ENCODE data around the gene FDPS. TPM values are rescaled to one million over a fixed set of nuclear protein-coding genes. Genes with fewer than 3 reads are reported as not detected.

FDPS gene
- total and polyA plus RNA-seq, 11 donors, result 63.7 to 120 (median 77.6) TPM

- Histone ChIP-seq H3K27ac (no peak overlapping the region), H3K27me3 (peaks cover 6 to 41% (median 29%) of the 10 kb centered on the region in 9 donors), H3K9me3 (no peaks in the 10 kb centered on the region), H3K4me1 (peaks cover 0 to 10% (median 4%) of the 10 kb centered on the region in 12 donors), H3K4me3 (no peak overlapping the region), H3K36me3 (no peaks in the 10 kb centered on the region)
- WGBS, 4 donors, result 85 to 89% (median 86%) methylated on average over 17 of the region's 17 CpGs
- no peak for DNase-seq
- intact Hi-C loops (cut with DNase I), result no loop called here
- no peak for TF ChIP-seq POLR2A (IDR thresholded peaks at IDR 0.05)
- TF ChIP-seq, protein P1, sequence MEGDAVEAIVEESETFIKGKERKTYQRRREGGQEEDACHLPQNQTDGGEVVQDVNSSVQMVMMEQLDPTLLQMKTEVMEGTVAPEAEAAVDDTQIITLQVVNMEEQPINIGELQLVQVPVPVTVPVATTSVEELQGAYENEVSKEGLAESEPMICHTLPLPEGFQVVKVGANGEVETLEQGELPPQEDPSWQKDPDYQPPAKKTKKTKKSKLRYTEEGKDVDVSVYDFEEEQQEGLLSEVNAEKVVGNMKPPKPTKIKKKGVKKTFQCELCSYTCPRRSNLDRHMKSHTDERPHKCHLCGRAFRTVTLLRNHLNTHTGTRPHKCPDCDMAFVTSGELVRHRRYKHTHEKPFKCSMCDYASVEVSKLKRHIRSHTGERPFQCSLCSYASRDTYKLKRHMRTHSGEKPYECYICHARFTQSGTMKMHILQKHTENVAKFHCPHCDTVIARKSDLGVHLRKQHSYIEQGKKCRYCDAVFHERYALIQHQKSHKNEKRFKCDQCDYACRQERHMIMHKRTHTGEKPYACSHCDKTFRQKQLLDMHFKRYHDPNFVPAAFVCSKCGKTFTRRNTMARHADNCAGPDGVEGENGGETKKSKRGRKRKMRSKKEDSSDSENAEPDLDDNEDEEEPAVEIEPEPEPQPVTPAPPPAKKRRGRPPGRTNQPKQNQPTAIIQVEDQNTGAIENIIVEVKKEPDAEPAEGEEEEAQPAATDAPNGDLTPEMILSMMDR (IDR thresholded peaks at IDR 0.05), result no peak
- ATAC-seq, result no peak
Observed at GRCh38 chr1:155293086-155293749, 15.4 kb upstream of the FDPS start.

- DNase-seq (no peak), ATAC-seq (peak in 2 of 4 donors; percentile 9 to 18)
- peaks cover 0 to 10% (median 4%) of the 10 kb centered on the region in 12 donors for H3K4me1 ChIP-seq
- WGBS, 4 donors, result 28 to 36% (median 32%) methylated on average over 27 to 46 of the region's 46 CpGs
- intact Hi-C loops (cut with DNase I), result no loop called here
- H3K36me3 ChIP-seq, result no peaks in the 10 kb centered on the region
- no peaks in the 10 kb centered on the region for H3K9me3 ChIP-seq
- H3K27ac ChIP-seq, result no peak overlapping the region
- TF ChIP-seq, protein P1 (IDR thresholded peaks at IDR 0.05), result no peak
- peaks cover 6 to 41% (median 29%) of the 10 kb centered on the region in 9 donors for H3K27me3 ChIP-seq
- peak overlapping the region in 5 of 12 donors; percentile 8 to 30 (median 14) for H3K4me3 ChIP-seq
Observed at GRCh38 chr1:155294520-155295182, 14.0 kb upstream of the FDPS start.

DNA sequence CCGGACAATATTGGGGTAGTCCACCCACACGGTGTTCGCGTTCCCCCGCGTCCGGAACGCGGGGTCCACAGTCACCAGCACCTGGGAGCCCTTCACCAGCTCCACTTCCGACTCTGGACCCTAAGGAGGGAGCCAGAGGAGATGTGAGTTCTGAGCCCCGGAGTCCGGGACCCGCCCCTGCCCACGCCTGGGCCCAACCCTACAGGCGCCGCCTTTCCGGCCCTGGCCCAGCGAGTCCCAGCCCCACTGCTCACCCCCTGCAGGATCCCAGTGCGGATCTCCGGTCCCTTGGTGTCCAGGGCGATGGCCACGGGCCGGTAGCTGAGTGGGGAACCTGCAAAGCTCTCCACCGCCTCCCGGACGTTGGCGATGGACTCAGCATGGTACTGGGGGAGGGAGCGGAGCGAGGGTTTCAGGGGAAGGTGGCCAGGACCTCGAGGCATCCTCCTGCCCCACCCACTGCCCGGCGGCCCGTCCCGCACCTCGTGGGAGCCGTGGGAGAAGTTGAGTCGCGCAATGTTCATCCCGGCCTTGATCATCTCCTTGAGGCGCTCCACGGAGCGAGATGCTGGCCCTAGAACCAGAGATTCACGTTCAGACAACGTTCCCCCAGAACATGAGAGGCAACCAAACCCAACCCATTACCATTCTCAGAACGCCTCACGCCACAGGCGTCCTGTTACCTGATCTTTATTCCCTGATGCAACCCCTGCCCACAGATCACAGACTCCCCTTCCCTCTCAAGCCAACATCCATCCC, 13.3 kb upstream of the FDPS start:
- peak in 3 of 4 donors; percentile 38 to 53 (median 48) for ATAC-seq
- TF ChIP-seq, protein P1 (IDR thresholded peaks at IDR 0.05), result no peak
- TF ChIP-seq POLR2A (IDR thresholded peaks at IDR 0.05), result no peak
- Histone ChIP-seq H3K9me3 (no peaks in the 10 kb centered on the region), H3K27ac (no peak overlapping the region), H3K27me3 (peaks cover 6 to 41% (median 29%) of the 10 kb centered on the region in 9 donors), H3K4me1 (peaks cover 0 to 10% (median 4%) of the 10 kb centered on the region in 12 donors), H3K36me3 (no peaks in the 10 kb centered on the region), H3K4me3 (peak overlapping the region in 9 of 12 donors; percentile 6 to 30 (median 14))
- no peak for DNase-seq
- intact Hi-C loops (cut with DNase I), result no loop called here
- 12 to 25% (median 13%) methylated on average over 13 to 47 of the region's 47 CpGs for WGBS, 4 donors

GRCh38 chr1:155295942-155296267, 12.8 kb upstream of the FDPS start:
- TF ChIP-seq, protein P1 (IDR thresholded peaks at IDR 0.05), result no peak
- TF ChIP-seq POLR2A (IDR thresholded peaks at IDR 0.05), result no peak
- ATAC-seq (no peak), DNase-seq (no peak)
- intact Hi-C loops (cut with DNase I), result no loop called here
- H3K4me3 ChIP-seq, result no peak overlapping the region
- no peaks in the 10 kb centered on the region for H3K9me3 ChIP-seq
- 86 to 90% (median 88%) methylated on average over 7 of the region's 7 CpGs for WGBS, 4 donors
- peaks cover 0 to 10% (median 4%) of the 10 kb centered on the region in 12 donors for H3K4me1 ChIP-seq
- H3K36me3 ChIP-seq, result no peaks in the 10 kb centered on the region
- H3K27ac ChIP-seq, result no peak overlapping the region
- H3K27me3 ChIP-seq, result peaks cover 6 to 41% (median 29%) of the 10 kb centered on the region in 9 donors

Measured in heart left ventricle (tissue), 16 donors.